ENCODE data around the gene ALOX12B.
"Not testable (repeated sequence)": the region's sequence is repeated elsewhere in the genome, so short reads cannot be mapped to it uniquely, and the experiment has no call there.

The ALOX12B gene

DNA sequence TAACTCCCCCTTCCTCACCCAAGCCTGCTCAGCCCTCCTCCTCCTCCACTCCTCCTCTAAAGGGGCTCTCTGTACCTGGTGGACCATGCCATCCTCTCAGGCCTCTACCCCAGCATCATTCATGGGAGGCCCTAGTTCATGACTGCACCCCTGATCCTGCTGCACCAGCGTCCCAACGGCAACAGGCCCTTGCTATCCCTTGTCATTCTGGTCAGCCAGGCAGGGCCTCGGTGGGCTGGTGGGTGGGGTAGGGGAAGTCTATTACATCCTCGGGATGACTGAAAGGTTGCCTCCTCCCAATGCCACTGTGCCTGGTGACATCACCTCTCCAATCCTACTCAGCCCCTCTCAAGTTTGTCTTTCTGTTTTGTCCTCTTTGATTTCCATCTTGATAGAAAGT is 19.7 kb downstream of the ALOX12B start:
- DNase-seq = no peak

GRCh38 chr17:8066841-8067775 is 20.4 kb downstream of the ALOX12B start:
- DNase-seq = no peak

DNA sequence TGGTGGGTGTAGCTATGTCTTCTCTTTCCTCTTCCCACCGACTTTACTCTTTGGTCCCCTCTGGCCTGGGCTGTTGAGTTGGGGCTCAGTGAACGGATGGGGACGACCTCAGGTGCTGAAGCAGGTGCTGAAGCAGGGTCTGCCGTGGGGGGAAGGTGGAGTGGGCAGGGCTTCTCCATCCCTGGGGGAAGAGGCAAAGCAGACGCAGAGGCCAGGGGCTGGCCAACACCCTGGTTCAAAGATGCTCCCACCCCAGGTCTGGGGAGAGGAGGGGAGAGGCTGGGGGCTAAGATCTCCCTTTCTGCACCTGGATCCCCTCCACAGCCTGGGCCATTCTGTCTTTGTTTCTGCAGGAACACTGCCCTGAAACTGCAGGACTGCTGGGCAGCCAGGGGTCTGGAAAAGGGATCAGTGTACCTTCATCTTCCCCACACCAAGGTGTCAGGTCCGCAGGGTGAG is 22.9 kb downstream of the ALOX12B start:
- DNase-seq = no peak

DNA sequence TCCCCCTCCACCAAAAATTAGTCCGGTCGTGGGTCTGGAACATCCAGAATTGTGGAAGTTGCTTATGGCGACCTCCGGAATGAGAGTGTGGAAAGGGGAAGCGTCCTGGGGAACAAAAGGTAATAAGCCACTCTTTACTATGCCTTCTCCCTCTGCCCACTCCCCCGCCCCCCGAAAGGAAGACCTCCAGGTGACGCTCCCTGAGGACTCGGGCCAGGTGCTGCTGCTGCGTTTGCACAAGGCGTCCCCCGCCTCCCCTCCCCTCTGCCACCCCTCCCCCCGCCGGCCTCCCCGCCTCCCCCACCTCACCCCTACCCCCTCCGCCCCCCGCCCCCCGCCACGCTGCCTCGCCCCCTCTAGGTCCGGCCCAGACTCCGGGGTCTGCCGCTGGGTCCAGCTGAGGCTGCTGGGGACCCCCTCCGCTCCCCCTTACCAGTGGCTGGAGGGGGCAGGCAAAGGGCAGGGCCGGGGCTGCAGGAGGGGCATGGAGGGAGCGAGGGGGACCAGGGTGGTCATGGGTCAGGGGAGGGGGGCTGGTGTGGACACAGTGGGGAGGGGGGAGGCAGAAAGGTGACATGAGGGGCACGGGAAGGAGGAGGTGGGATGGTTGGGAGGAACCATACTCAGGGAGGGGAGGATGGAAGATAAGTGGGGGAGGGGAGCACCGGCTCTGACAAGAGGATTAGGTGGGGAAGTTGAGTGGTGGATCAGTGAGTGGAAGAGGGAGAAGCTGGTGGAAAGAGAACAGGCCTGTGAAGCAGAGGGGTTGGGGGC is 23.6 kb downstream of the ALOX12B start:
- no peak for DNase-seq

- DNase-seq = no peak
Measured at GRCh38 chr17:8062807-8063483, 24.6 kb downstream of the ALOX12B start.

GRCh38 chr17:8062435-8062806 is 25.1 kb downstream of the ALOX12B start:
- DNase-seq = no peak

DNA sequence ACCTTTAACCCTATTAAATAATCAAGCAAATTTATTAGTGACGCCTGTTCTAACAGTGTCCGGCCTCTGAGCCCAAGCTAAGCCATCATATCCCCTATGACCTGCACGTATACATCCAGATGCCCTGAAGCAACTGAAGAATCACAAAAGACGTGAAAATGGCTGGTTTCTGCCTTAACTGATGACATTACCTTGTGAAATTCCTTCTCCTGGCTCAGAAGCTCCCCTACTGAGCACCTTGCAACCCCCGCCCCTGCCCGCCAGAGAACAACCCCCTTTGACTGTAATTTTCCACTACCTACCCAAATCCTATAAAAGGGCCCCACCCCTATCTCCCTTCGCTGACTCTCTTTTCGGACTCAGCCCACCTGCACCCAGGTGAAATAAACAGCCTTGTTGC is 25.7 kb downstream of the ALOX12B start:
- DNase-seq = not testable (repeated sequence)

DNA sequence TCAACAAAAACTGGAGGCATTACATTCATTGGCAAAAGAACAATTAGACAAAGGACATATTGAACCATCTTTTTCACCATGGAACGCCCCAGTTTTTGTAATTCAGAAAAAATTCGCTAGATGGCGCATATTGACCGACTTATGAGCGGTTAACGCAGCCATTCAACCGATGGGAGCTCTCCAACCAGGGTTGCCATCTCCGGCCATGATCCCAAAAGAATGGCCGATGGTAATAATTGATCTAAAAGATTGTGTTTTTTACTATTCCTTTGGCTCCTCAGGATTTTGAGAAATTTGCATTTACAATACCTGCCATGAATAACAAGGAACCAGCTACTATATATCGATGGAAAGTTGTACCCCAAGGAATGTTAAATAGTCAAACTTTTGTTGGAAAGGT is 27.2 kb downstream of the ALOX12B start:
- peak in 33 of 56 donors; percentile 6 to 77 (median 27) for DNase-seq

DNA sequence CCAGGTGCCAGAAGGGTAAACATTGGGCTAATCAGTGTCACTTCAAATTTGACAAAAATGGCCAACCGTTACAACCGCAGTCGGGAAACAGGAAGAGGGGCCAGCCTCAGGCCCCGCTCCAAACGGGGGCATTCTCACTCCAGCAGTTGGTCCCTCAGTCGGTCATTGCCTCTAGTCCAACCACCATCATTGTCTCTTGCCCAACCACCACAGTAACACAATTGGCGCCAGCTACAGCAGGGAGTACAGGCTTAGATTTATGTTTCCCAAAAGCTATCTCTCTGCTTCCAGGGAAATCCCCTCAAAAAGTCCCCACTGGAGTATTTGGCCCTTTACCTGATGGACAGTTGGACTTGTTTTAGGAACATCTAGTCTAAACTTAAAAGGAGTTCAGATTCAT is 28.4 kb downstream of the ALOX12B start:
- DNase-seq = no peak

DNA sequence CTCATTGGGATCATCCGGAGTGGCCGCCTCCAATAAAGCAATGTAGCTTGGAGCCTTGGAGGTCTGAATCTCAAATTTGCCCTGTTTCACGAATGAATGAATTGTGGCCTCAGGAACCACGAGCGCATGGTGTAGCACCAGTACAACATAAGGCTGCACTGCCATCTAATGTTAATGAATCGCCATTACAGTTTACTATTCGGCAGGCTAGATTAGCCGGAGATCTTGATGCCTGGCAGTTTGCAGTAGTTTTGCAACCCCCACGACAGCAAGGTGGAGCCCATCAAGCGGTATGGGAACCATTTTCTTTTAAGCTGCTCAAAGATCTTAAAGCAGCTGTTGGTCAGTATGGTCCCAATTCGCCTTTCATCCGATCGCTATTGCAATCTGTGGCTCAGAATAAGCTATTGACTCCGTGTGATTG is 29.8 kb downstream of the ALOX12B start:
- peak in 32 of 56 donors; percentile 4 to 67 (median 26) for DNase-seq

DNA sequence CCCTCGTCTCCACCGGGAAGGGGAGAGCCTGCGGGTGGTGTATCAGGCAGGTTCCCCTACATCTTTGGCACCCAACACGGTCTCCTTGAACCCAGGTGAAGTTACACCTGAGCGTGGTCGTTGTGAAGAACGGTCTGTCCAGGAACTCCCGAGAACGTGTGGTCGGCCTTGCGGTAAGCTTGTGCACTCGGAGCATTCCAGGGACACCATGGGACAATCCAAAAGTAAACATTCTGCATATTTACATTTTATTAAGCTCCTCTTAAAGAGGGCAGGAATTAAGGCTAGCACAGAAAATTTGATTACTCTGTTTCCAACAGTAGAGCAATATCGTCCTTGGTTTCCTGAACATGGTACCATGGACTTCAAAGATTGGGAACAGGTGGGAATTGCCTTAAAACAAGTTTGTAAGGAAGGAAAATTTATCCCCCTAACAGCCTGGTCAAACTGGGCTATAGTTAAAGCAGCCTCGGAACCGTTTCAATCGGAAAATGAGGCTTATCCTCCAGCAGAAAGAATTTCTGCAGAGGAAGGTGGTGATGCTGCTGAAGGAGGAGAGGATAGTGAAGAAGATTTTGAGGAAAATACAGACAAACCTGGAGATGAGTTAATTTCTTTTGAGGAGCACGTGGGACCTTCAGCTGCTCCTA is 30.4 kb downstream of the ALOX12B start:
- no peak for DNase-seq

DNA sequence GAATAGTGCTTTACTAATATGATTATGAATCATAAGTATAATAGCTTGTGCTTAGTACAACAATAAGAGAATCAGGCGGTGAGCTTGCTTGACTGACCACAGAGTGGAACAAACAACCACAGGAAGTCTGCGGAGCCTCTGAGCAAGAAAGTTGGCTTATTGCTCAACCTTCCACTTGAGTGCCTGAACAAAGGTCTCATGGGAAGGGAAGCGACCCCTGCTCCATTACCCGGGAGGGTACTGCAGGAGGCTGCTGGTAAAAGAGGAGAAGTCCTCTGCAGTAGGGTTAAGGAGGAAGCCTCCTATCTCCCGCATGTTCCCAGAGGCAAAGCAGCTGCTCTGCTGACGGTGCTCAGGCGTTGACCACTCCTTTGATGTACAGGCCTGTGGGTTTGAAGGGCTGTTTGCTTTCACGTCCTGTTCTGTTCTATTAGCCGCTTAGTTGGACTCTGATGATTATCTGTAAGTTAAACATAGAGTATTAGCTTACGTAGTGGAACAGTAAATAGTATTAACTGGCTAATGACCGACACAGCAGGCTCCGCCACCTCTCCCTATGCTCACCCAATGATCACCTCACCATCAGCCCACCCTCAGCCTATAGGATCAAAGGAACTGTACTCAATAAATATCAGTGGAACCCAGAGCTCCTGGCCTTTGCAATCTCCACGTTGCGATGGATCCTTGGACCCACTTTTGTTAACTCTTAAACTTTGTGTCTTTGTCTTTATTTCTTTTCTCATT is 31.1 kb downstream of the ALOX12B start:
- peak in 18 of 56 donors; percentile 4 to 47 (median 19) for DNase-seq

DNA sequence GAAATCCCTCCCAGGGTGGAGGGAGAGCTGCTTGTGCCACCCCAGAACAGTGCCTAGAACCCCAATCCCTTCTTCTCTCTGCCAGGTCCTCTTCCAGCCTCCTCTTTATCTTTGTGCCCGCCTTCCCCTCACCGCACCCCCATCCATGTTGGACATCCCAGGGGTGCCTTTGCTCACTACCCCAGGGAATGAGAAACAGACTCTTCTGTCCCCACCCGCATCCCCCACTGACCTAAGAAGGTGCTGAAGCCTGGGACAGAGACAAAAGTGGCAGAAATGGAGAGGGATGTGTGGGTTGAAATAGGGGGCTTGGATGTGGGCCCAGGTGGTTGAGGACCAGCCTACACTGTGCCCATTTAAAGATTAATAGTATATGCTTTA is 31.7 kb downstream of the ALOX12B start:
- no peak for DNase-seq

DNA sequence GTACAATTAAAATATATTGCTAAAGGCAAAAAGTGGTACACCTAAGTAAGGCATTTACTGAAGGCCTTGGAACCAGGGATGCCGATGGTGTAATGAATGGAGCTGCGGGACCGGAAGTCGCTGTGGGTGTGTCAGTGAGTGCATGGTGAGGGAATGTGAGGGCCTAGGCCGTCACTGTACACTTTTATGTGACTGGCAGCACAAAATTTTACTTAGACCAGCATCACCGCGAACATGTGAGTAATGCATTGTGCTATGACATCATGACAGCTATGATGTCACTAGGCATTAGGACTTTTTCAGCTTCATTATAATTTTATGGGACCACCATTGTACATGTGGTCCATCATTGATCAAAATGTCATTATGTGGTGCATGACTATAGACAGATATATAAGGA is 33.9 kb downstream of the ALOX12B start:
- no peak for DNase-seq

DNA sequence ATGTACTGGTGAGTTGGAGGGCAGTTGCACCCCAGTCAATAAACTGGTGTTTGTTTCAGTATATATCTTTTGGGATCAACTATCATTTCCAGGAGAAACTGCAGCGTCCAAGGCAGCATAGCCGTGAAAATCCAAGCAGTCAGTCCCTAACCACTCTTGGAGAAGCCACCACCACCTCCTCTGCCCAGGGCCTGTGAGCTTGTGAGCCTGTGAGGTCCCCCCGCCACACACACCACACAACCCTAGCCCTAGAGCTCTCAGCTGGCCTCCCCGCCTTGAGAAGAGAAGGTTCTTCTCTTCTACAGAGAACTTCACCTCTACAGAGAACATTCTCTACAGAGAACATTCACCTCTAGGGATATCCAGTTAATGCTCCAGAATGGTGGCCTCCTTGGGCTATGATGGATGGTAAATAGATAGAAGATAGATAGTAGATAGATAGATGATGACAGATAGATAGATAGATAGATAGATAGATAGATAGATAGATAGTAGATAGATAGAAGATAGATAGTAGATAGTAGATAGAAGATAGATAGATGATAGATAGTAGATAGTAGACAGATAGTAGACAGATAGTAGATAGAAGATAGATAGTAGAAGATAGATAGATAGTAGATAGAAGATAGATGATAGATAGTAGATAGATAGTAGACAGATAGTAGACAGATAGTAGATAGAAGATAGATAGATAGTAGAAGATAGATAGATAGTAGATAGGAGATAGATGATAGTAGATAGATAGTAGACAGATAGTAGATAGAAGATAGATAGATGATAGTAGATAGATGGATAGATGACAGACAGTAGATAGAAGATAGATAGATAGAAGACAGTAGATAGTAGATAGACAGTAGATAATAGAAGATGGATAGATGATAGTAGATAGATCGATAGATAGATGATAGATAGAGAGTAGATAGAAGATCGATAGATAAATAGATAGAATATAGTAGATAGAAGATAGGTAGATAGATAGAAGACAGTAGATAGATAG is 35.0 kb downstream of the ALOX12B start:
- DNase-seq = no peak

GRCh38 chr17:8051831-8052230 is 35.7 kb downstream of the ALOX12B start:
- no peak for DNase-seq

DNA sequence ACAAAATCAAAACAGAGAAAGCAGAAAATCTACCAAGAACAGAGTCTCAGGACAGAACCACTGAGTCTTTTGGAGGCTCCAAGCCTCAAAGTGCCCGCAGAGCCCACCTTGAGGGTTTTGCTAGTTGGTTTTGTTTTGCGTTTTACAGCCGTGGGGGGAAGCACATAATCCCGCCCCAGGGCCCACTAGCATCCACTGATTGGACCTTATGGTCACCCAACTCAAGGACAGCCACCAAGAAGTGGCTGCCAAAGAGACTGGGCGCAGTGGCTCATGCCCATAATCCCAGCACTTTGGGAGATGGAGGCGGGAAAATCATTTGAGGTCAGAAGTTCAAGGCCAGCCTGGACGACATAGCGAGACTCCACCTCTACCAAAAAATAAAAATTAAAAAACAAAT is 38.8 kb downstream of the ALOX12B start:
- no peak for DNase-seq

GRCh38 chr17:8048236-8048635 is 39.3 kb downstream of the ALOX12B start:
- no peak for DNase-seq

DNA sequence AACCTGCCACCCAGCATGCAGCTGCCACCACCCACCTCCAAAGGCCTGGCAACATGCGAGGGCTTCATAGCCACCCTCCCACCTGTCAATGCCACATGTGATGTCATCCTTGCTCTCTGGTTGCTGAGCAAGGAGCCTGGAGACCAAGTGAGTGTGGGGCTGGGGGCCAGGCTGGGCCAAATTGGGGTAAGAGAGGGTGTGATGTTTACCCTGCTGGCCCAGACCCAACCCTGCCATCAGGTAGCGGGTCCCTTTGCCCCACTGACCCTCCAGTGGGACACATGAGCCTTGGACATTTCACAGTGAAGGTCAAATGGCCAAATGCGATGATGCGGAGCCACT is 39.8 kb downstream of the ALOX12B start:
- DNase-seq = no peak

All from nucleus accumbens (tissue), 56 donors.